Measurements from ENCODE around the gene PAAF1. TPM values are rescaled to one million over a fixed set of nuclear protein-coding genes. Genes with fewer than 3 reads are reported as not detected.

PAAF1 gene
- total RNA-seq, 1 experiment from 2014 or later = 13.3 TPM

DNA sequence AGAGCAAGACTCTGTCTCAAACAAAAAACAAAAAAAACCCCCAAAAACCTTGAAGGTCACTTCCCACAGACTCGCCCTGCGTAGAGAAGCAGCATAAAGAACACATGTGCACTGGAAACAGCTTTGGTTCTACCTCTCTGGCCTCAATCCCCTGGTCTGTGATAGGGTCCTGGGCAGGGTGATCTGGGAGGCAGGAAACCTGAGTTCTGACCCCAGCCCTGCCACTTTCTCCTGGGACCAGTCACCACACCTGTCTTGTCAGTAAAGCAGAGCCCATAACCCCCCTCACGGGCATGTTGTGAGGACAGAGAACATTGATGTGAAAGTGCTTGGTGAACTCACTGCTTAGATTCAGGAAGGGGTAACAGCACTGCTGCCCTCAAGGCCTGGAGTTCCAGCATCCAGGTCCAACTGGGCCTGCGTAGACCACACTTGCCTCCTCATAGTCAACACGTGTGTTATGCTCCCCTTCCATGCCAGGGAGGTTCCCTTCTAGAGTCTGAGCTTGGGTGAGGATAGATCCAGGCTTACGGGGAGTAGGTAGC is 94.4 kb downstream of the PAAF1 start:
- intact Hi-C loops (cut with micrococcal nuclease) = no loop called here
- no peak overlapping the region for H3K9ac ChIP-seq (ENCODE audit: low read length)
- no peak for ATAC-seq
- H3K27ac ChIP-seq (ENCODE audit: low read length) = no peak overlapping the region
- H3K36me3 ChIP-seq (ENCODE audit: low read depth, low read length) = peaks cover 2% of the 10 kb centered on the region; the same call in 1 of the 2 replicates
- CTCF ChIA-PET = no interaction called here
- H3K27me3 ChIP-seq (ENCODE audit: low read length) = no peaks in the 10 kb centered on the region
- H3K79me2 ChIP-seq (ENCODE audit: low read length) = no peaks in the 10 kb centered on the region
- BruUV-seq (replicated peaks) = no TSS peak
- no peak for DNase-seq
- no peaks in the 10 kb centered on the region for H3K9me2 ChIP-seq (replicated peaks; ENCODE audit: low read length)
- no peak for TF ChIP-seq EZH2phosphoT487 (IDR thresholded peaks at IDR 0.05; ENCODE audit: borderline replicate concordance, low read length)
- TF ChIP-seq EZH2 (IDR thresholded peaks at IDR 0.05; ENCODE audit: low read length, unreplicated experiment) = no peak
- TF ChIP-seq, protein P1, sequence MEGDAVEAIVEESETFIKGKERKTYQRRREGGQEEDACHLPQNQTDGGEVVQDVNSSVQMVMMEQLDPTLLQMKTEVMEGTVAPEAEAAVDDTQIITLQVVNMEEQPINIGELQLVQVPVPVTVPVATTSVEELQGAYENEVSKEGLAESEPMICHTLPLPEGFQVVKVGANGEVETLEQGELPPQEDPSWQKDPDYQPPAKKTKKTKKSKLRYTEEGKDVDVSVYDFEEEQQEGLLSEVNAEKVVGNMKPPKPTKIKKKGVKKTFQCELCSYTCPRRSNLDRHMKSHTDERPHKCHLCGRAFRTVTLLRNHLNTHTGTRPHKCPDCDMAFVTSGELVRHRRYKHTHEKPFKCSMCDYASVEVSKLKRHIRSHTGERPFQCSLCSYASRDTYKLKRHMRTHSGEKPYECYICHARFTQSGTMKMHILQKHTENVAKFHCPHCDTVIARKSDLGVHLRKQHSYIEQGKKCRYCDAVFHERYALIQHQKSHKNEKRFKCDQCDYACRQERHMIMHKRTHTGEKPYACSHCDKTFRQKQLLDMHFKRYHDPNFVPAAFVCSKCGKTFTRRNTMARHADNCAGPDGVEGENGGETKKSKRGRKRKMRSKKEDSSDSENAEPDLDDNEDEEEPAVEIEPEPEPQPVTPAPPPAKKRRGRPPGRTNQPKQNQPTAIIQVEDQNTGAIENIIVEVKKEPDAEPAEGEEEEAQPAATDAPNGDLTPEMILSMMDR (conservative IDR thresholded peaks at IDR 0.05; ENCODE audit: low read depth, low read length) = no peak
- no peaks in the 10 kb centered on the region for H3F3A ChIP-seq (ENCODE audit: low read length, unreplicated experiment)
- no peaks in the 10 kb centered on the region for H4K20me1 ChIP-seq (ENCODE audit: low read length)
- peaks cover 8% of the 10 kb centered on the region for H3K4me1 ChIP-seq (ENCODE audit: insufficient read depth, low read length)
- POLR2A ChIA-PET (ENCODE audit: unreplicated experiment) = no interaction called here
- H3K4me3 ChIP-seq (ENCODE audit: low read length) = no peak overlapping the region
- no peaks in the 10 kb centered on the region for H3K9me3 ChIP-seq (ENCODE audit: low read length)
- no peak overlapping the region for H3K4me2 ChIP-seq (ENCODE audit: low read length)
- H2AFZ ChIP-seq (ENCODE audit: low read length) = no peak overlapping the region

GRCh38 chr11:73972187-73972586 is 95.4 kb downstream of the PAAF1 start:
- BruUV-seq (replicated peaks) = no TSS peak
- Histone ChIP-seq H3K4me1 (ENCODE audit: insufficient read depth, low read length) (peaks cover 8% of the 10 kb centered on the region), H3K4me3 (ENCODE audit: low read length) (no peak overlapping the region), H3K9me2 (replicated peaks; ENCODE audit: low read length) (no peaks in the 10 kb centered on the region), H3K27ac (ENCODE audit: low read length) (no peak overlapping the region), H3K4me2 (ENCODE audit: low read length) (no peak overlapping the region), H2AFZ (ENCODE audit: low read length) (no peak overlapping the region), H4K20me1 (ENCODE audit: low read length) (no peaks in the 10 kb centered on the region), H3K9ac (ENCODE audit: low read length) (no peak overlapping the region), H3K27me3 (ENCODE audit: low read length) (no peaks in the 10 kb centered on the region), H3K79me2 (ENCODE audit: low read length) (no peaks in the 10 kb centered on the region), H3K36me3 (ENCODE audit: low read depth, low read length) (peaks cover 6% of the 10 kb centered on the region), H3F3A (ENCODE audit: low read length, unreplicated experiment) (no peaks in the 10 kb centered on the region), H3K9me3 (ENCODE audit: low read length) (no peaks in the 10 kb centered on the region)
- intact Hi-C loops (cut with micrococcal nuclease) = no loop called here
- DNase-seq (no peak), ATAC-seq (no peak)
- CTCF ChIA-PET = no interaction called here
- POLR2A ChIA-PET (ENCODE audit: unreplicated experiment) = no interaction called here
- TF ChIP-seq EZH2 (IDR thresholded peaks at IDR 0.05; ENCODE audit: low read length, unreplicated experiment) (no peak), EZH2phosphoT487 (IDR thresholded peaks at IDR 0.05; ENCODE audit: borderline replicate concordance, low read length) (no peak)
- TF ChIP-seq, protein P1 (conservative IDR thresholded peaks at IDR 0.05; ENCODE audit: low read depth, low read length) = no peak

DNA sequence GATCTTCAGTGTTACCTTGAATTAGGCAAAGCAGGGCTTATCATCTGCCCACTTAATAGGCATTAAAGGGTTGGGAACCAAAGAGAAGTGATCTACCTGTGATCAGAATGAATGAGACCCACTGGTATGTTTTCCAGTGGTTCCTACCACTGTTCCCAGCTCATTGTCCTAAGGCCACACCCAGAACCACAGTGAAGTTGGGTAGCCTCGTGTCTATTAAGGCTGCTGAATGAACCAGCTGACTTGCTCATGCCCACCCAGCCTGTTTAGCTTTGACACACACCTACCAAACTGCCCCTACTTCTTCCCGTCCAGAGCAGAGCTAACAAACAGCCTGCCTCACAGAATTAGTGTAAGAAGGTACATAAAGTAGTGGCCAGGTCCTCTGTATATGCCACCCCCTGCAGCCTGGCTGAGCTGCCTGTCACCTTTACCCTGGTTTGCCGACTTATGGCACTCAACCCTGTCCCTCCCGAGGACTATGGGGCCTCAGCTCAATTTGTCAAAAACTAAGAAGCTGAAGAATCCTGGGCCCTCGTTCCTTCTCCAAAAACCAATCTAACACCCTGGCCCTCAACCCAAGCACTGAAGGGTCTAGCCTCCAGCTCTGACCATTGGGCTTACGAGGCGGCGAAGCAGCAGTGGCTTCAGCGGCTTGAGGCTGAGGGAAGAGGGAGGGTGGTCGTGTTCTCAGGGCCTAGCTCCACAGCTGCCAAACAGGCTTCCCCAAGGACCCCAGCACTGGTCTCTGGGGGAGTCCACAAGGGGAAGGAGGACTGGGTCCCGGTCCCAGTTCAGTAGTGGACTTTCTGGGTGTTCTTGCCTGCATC is 96.0 kb downstream of the PAAF1 start:
- DNase-seq (no peak), ATAC-seq (no peak)
- TF ChIP-seq, protein P1 (conservative IDR thresholded peaks at IDR 0.05; ENCODE audit: low read depth, low read length) = no peak
- TF ChIP-seq EZH2phosphoT487 (IDR thresholded peaks at IDR 0.05; ENCODE audit: borderline replicate concordance, low read length) (no peak), EZH2 (IDR thresholded peaks at IDR 0.05; ENCODE audit: low read length, unreplicated experiment) (no peak)
- no TSS peak for BruUV-seq (replicated peaks)
- POLR2A ChIA-PET (ENCODE audit: unreplicated experiment) = interaction anchor here (0.6 kb wide), 1 partner anchor 380 kb away, joined by 6 read pairs; no protein-coding TSS in a partner anchor
- no peaks in the 10 kb centered on the region for H3K27me3 ChIP-seq (ENCODE audit: low read length)
- peaks cover 13% of the 10 kb centered on the region for H3K36me3 ChIP-seq (ENCODE audit: low read depth, low read length)
- no peaks in the 10 kb centered on the region for H3F3A ChIP-seq (ENCODE audit: low read length, unreplicated experiment)
- H3K9me2 ChIP-seq (replicated peaks; ENCODE audit: low read length) = no peaks in the 10 kb centered on the region
- H3K79me2 ChIP-seq (ENCODE audit: low read length) = no peaks in the 10 kb centered on the region
- no peak overlapping the region for H2AFZ ChIP-seq (ENCODE audit: low read length)
- no peak overlapping the region for H3K9ac ChIP-seq (ENCODE audit: low read length)
- no peak overlapping the region for H3K4me3 ChIP-seq (ENCODE audit: low read length)
- H3K27ac ChIP-seq (ENCODE audit: low read length) = no peak overlapping the region
- no peaks in the 10 kb centered on the region for H3K9me3 ChIP-seq (ENCODE audit: low read length)
- no peak overlapping the region for H3K4me2 ChIP-seq (ENCODE audit: low read length)
- intact Hi-C loops (cut with micrococcal nuclease) = no loop called here
- peaks cover 8% of the 10 kb centered on the region for H3K4me1 ChIP-seq (ENCODE audit: insufficient read depth, low read length)
- no peaks in the 10 kb centered on the region for H4K20me1 ChIP-seq (ENCODE audit: low read length)
- CTCF ChIA-PET = no interaction called here
